Measurements from ENCODE around the gene BRWD1.
A peak's percentile ranks its signal among the peaks of the same experiment; 100 is the strongest.
"Not testable (repeated sequence)": the region's sequence is repeated elsewhere in the genome, so short reads cannot be mapped to it uniquely, and the experiment has no call there.

DNA sequence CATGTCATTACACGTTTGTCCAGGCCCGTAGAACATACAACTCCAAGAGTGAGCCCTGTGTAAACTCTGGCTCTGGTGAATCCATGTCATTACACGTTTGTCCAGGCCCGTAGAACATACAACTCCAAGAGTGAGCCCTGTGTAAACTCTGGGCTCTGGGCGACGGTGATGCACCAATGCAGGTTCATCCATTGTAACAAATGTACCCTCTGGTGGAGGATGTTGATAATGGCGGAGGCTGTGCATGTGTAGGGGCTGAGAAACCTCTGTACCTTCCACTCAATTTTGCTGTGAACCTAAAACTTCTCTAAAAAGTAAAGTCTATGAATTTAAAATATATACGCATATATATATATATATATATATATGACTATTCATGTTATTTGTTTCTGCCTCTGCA is 177.3 kb downstream of the BRWD1 start:
- TF ChIP-seq, protein P1, sequence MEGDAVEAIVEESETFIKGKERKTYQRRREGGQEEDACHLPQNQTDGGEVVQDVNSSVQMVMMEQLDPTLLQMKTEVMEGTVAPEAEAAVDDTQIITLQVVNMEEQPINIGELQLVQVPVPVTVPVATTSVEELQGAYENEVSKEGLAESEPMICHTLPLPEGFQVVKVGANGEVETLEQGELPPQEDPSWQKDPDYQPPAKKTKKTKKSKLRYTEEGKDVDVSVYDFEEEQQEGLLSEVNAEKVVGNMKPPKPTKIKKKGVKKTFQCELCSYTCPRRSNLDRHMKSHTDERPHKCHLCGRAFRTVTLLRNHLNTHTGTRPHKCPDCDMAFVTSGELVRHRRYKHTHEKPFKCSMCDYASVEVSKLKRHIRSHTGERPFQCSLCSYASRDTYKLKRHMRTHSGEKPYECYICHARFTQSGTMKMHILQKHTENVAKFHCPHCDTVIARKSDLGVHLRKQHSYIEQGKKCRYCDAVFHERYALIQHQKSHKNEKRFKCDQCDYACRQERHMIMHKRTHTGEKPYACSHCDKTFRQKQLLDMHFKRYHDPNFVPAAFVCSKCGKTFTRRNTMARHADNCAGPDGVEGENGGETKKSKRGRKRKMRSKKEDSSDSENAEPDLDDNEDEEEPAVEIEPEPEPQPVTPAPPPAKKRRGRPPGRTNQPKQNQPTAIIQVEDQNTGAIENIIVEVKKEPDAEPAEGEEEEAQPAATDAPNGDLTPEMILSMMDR (IDR thresholded peaks at IDR 0.05), result peak; percentile 28 to 40 (median 32)
- not testable (repeated sequence) for TF ChIP-seq POLR2A (IDR thresholded peaks at IDR 0.05); EP300 (IDR thresholded peaks at IDR 0.05; ENCODE audit: low read depth)

All from transverse colon (tissue), 3 donors.